Activated CD4-positive, alpha-beta memory T cell treated with anti-CD3 and anti-CD28 coated beads for 36 hours (primary cell): ENCODE measurements around the gene PSMD2. TPM values are rescaled to one million over a fixed set of nuclear protein-coding genes. Genes with fewer than 3 reads are reported as not detected.

Source experiments
- CTCF ChIA-PET: fragments of 350-600 bp; sonication (Branson Sonifier 250); formaldehyde crosslinking; loops from one replicate; lab custom pipeline; 2021; ENCODE audit warnings: antibody characterized with exemption, inconsistent platforms; lab: Charles Lee
- POLR2A ChIA-PET: fragments of 350-600 bp; sonication (Branson Sonifier 250); formaldehyde crosslinking; loops from one replicate; lab custom pipeline; 2021; ENCODE audit warnings: antibody characterized with exemption; lab: Charles Lee
- DNase-seq: peaks from one replicate; pipeline ENCODE4 v3.0.0-alpha.2; 2020
- H3K27ac Mint-ChIP-seq: one replicate; pipeline ENCODE4 v1.8.0; 2021; ENCODE audit warnings: mixed read lengths
- H3K27me3 Mint-ChIP-seq: one replicate; pipeline ENCODE4 v1.8.0; 2021; ENCODE audit warnings: mixed read lengths
- H3K36me3 Mint-ChIP-seq: one replicate; pipeline ENCODE4 v1.8.0; 2021; ENCODE audit warnings: mixed read lengths
- H3K4me1 Mint-ChIP-seq: one replicate; pipeline ENCODE4 v1.8.0; 2021; ENCODE audit warnings: low read depth, mixed read lengths
- H3K4me3 Mint-ChIP-seq: one replicate; pipeline ENCODE4 v1.8.0; 2021; ENCODE audit warnings: mild to moderate bottlenecking, mixed read lengths
- H3K9me3 Mint-ChIP-seq: one replicate; pipeline ENCODE4 v1.8.0; 2021; ENCODE audit warnings: mixed read lengths
- intact Hi-C: fragments of 100-400 bp; cut with micrococcal nuclease; formaldehyde crosslinking; loops from one replicate; pipeline ENCODE4 v1.15.1; 2023
- total RNA-seq, 2 experiments: library from RNA; stranded (reverse); gene quantifications; one replicate each; pipeline ENCODE4 v1.2.3, GENCODE V29; 2021

The PSMD2 gene
- total RNA-seq, 2 experiments from 2014 or later: 246 to 257 TPM

DNA sequence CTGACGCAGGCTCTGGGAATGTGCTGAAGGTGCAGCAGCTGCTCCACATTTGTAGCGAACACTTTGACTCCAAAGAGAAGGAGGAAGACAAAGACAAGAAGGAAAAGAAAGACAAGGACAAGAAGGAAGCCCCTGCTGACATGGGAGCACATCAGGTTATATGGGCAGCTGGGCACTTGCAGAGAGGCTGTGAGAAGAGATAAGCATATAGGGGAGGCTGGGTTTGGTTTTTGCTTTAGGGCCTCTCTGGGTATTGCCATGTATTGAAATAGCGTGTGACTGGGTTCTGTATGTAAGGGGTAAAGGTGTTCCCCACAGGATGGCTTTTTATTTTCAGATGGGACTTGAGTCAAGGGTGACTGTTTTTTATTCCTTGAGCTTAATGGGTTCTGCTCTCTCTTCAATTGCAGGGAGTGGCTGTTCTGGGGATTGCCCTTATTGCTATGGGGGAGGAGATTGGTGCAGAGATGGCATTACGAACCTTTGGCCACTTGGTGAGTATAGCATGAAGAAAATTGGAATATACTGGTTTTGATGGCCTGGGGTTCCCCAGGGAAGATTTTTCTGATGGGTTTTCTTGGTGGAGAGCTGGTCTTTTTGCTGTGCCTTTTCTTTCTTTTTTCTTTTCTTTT, 7.4 kb downstream of the PSMD2 start:
- DNase-seq: no peak
- no peaks in the 10 kb centered on the region for H3K27me3 Mint-ChIP-seq
- H3K27ac Mint-ChIP-seq: no peak overlapping the region
- ChIA-PET POLR2A (interaction anchor here (1.2 kb wide), 1 partner anchor 9 kb away, joined by 6 read pairs; no protein-coding TSS in a partner anchor), CTCF (interaction anchor here (1.0 to 1.5 kb wide), 3 partner anchors 47 to 79 kb away, joined by 3 to 5 read pairs (median 4); partner anchors contain the start of gene EEF1AKMT4)
- no peaks in the 10 kb centered on the region for H3K9me3 Mint-ChIP-seq
- H3K4me1 Mint-ChIP-seq: peaks cover 3% of the 10 kb centered on the region
- peaks cover 59% of the 10 kb centered on the region for H3K36me3 Mint-ChIP-seq
- no peak overlapping the region for H3K4me3 Mint-ChIP-seq
- intact Hi-C loops: no loop called here

DNA sequence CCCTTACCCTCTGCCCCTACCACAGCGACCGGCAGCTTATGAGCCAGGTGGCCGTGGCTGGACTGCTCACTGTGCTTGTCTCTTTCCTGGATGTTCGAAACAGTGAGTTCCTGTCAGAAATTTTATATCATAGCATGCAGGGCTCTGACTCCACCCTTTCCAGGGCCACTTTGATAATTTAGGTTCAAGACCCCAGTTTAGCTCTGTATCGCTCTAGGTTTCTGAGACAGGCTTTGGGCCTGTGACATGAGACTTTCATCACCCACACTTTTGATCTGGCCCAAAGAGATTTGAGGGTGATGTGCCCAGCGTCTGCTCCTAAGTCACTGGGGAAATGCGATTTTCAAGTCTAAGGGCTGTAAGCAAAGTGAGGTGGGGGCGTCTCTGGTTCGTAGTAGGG, 8.9 kb downstream of the PSMD2 start:
- intact Hi-C loops: no loop called here
- Mint-ChIP-seq H3K36me3 (peaks cover 49% of the 10 kb centered on the region), H3K4me1 (no peaks in the 10 kb centered on the region), H3K27ac (no peak overlapping the region), H3K27me3 (no peaks in the 10 kb centered on the region), H3K4me3 (no peak overlapping the region), H3K9me3 (no peaks in the 10 kb centered on the region)
- POLR2A ChIA-PET: no interaction called here
- CTCF ChIA-PET: no interaction called here
- no peak for DNase-seq

DNA sequence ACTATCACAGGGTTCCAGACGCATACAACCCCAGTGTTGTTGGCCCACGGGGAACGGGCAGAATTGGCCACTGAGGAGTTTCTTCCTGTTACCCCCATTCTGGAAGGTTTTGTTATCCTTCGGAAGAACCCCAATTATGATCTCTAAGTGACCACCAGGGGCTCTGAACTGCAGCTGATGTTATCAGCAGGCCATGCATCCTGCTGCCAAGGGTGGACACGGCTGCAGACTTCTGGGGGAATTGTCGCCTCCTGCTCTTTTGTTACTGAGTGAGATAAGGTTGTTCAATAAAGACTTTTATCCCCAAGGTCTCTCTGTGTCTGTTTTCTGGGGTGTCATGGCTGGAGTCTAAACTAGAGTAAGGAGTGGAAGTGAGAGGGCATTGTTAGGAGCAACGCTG, 9.7 kb downstream of the PSMD2 start:
- Mint-ChIP-seq H3K36me3 (peaks cover 42% of the 10 kb centered on the region), H3K4me3 (no peak overlapping the region), H3K27ac (no peak overlapping the region), H3K9me3 (no peaks in the 10 kb centered on the region), H3K4me1 (no peaks in the 10 kb centered on the region), H3K27me3 (no peaks in the 10 kb centered on the region)
- intact Hi-C loops: no loop called here
- POLR2A ChIA-PET: no interaction called here
- DNase-seq: no peak
- CTCF ChIA-PET: no interaction called here

DNA sequence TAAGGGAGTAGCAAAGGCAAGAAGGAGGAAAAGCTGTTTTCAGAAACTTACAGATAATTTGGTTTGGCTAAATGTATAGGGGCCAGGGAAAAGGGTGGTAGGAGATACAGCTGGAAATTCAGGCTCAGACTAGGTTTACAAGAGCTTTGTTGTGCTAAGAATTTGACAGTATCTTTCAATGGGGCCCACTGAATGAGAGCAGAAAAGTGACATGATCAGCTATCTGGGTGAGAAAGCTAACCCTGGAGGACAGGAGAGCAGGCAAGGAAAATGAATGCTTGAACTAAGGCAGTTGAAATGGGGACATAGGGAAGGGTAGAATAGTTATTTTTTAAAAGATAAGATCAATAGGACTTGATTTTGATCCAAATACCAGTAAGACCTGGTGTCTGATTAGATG, 12.6 kb downstream of the PSMD2 start:
- CTCF ChIA-PET: interaction anchor here (1.0 to 1.4 kb wide), 3 partner anchors 11 to 202 kb away, joined by 3 to 5 read pairs (median 4); partner anchors contain the start of gene EEF1AKMT4

DNA sequence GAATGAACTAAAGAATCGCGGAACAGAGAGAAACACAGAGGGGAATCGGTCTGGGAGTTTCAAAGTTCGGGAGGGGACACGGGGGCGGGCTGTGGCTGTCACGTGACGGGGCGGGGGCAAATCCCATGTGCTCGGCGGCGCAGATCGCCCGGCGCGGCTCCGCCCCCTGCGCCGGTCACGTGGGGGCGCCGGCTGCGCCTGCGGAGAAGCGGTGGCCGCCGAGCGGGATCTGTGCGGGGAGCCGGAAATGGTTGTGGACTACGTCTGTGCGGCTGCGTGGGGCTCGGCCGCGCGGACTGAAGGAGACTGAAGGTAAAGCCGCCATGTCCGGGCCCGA, 15.3 kb downstream of the PSMD2 start, which contains the start of gene EIF4G1:
TSS of gene EIF4G1 (plus strand) at position 244 of the 337 bp plus-strand sequence. CDS start 1,191 bp downstream, outside the sequence.
- peak; percentile 95 for DNase-seq
- peak within 1 kb of the TSS; percentile 93 for H3K27ac Mint-ChIP-seq
- peak within 1 kb of the TSS; percentile 86 for H3K4me3 Mint-ChIP-seq
- H3K4me1 Mint-ChIP-seq: peaks cover 29% of the 10 kb centered on the region
- CTCF ChIA-PET: no interaction called here
- intact Hi-C loops: loop anchor here (1.0 kb wide), 3 partner anchors 15 to 128 kb away; partner anchors contain the start of genes ABCF3 and PSMD2
- POLR2A ChIA-PET: no interaction called here
- peaks cover 30% of the 10 kb centered on the region for H3K36me3 Mint-ChIP-seq
- H3K27me3 Mint-ChIP-seq: no peaks in the 10 kb centered on the region
- H3K9me3 Mint-ChIP-seq: no peaks in the 10 kb centered on the region

More for the DNA sequence above, 12.6 kb downstream of the PSMD2 start:
- no peak for DNase-seq
- no peaks in the 10 kb centered on the region for H3K9me3 Mint-ChIP-seq
- no peaks in the 10 kb centered on the region for H3K27me3 Mint-ChIP-seq
- peaks cover 36% of the 10 kb centered on the region for H3K36me3 Mint-ChIP-seq
- POLR2A ChIA-PET: no interaction called here
- peaks cover 10% of the 10 kb centered on the region for H3K4me1 Mint-ChIP-seq
- no peak overlapping the region for H3K27ac Mint-ChIP-seq
- intact Hi-C loops: no loop called here
- no peak overlapping the region for H3K4me3 Mint-ChIP-seq

DNA sequence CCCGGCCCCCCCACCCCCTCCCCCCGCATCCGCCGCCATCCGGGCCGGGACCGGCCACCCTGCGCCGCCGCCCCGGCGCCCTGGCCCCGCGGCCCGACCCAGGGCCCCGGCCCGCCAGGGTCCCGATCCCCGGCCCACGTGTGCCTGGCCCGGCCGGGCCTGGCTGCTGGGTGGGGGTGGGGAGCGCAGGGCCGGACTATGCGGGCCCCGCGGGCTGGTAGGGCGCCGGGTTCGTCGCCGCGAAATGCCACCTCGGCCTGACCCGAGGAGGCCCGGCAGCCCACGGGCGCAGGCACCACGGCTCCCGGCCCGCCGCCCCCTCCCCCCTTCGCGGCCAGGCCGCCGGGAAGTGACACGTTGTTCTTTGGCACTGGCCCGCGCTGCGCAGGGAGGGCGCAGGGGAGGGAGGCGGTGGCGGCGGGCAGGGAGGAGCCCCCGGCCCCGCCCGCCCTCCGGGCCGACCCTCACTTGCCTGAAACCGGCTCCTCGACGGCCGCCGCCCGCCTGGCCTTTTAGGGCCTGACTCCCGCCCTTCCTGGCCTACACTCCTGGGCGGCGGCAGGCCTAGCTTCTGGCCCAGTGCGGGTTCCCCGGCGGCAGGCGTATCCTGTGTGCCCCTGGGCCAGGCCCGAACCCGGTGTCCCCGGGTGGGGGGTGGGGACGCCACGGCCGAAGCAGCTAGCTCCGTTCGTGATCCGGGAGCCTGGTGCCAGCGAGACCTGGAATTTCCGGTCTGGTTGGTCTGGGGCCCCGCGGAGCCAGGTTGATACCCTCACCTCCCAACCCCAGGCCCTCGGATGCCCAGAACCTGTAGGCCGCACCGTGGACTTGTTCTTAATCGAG, 15.9 kb downstream of the PSMD2 start:
- peak overlapping the region; percentile 86 for H3K4me3 Mint-ChIP-seq
- peak; percentile 70 for DNase-seq
- H3K36me3 Mint-ChIP-seq: peaks cover 32% of the 10 kb centered on the region
- intact Hi-C loops: loop anchor here (1.0 kb wide), 4 partner anchors 16 to 129 kb away; partner anchors contain the start of genes ABCF3 and PSMD2
- ChIA-PET POLR2A (interaction anchor here (0.6 to 1.9 kb wide), 3 partner anchors 9 to 17 kb away, joined by 3 to 6 read pairs (median 3); no protein-coding TSS in a partner anchor), CTCF (interaction anchor here (1.5 kb wide), 1 partner anchor 39 kb away, joined by 4 read pairs; no protein-coding TSS in a partner anchor)
- H3K27me3 Mint-ChIP-seq: no peaks in the 10 kb centered on the region
- H3K27ac Mint-ChIP-seq: peak overlapping the region; percentile 93
- H3K4me1 Mint-ChIP-seq: peaks cover 34% of the 10 kb centered on the region
- H3K9me3 Mint-ChIP-seq: no peaks in the 10 kb centered on the region

DNA sequence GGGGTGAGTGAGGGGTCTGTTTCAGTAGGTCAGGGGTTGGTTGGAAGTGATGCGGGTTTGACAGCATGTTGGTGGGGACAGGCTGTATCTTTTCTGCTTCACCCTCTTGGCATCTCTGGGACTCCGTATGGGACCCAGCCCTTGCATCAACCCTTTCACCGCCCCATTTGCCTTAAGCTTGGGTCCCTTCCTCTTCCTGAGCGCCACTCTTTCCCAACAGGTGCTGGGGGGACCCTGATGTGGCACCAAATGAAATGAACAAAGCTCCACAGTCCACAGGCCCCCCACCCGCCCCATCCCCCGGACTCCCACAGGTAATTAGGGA, 16.5 kb downstream of the PSMD2 start:
- no peak for DNase-seq

DNA sequence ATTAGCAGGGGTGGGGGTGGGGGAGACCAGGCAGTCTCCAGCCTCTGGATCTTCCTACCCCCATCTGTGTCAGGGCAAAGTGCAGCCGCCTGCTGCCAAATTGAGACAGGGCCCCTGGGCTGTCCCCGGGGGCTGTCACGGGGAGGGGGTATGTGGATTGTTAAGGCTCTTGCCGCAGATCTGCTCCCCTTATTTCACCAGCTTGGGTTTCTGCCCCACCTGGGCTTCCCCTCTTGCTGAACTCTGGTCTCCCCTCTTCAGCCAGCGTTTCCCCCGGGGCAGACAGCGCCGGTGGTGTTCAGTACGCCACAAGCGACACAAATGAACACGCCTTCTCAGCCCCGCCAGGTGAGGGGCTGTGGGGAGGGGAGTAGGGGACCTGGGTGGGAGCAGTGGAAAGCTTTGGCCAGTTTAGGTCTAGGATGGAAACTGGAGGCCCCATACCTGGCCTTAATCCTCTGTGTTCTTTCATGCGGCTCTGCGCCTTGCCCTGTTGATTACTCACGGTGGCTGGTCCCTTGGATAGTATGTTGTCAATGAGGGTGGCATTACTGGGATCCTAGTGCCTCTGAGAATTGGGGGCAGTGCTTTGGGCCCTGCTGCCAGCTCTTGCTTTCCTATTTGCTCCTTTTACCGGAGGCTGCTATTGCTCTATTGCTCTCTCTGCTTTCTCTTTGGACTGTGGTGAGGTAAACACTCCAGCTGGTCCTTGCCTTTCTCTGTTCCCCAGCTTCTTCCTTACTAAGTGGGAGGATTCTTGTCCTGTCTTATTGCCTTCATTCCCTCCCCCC, 17.0 kb downstream of the PSMD2 start:
- peaks cover 39% of the 10 kb centered on the region for H3K36me3 Mint-ChIP-seq
- CTCF ChIA-PET: interaction anchor here (1.5 kb wide), 1 partner anchor 38 kb away, joined by 4 read pairs; no protein-coding TSS in a partner anchor

More for the DNA sequence above, 16.5 kb downstream of the PSMD2 start:
- Mint-ChIP-seq H3K27ac (peak overlapping the region; percentile 93), H3K9me3 (no peaks in the 10 kb centered on the region), H3K36me3 (peaks cover 34% of the 10 kb centered on the region), H3K4me1 (peaks cover 34% of the 10 kb centered on the region), H3K4me3 (peak overlapping the region; percentile 86), H3K27me3 (no peaks in the 10 kb centered on the region)
- CTCF ChIA-PET: interaction anchor here (1.5 kb wide), 1 partner anchor 38 kb away, joined by 4 read pairs; no protein-coding TSS in a partner anchor
- intact Hi-C loops: loop anchor here (1.0 kb wide), 1 partner anchor 20 kb away; no protein-coding TSS in a partner anchor
- POLR2A ChIA-PET: interaction anchor here (0.6 to 1.9 kb wide), 3 partner anchors 9 to 17 kb away, joined by 3 to 6 read pairs (median 3); no protein-coding TSS in a partner anchor

DNA sequence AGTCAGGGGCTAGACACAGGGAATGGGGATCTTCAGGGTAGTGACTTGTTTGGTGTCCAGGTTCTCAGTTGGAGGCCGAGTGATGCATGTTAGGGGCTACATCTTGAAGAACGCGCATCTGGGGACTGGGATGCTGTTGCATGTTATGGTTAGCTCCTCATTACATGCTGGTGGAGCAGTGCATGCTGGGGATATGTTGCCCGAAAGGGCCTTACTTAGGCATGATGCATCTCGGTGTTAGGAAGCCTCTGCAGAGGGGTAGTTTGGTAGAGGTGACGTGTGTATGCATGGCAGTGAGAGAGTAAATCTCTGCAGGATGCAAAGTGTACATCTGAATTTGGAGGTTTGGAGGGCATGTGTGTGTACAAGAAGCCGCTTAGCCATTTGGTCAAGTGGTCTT, 17.8 kb downstream of the PSMD2 start:
- ChIA-PET CTCF (no interaction called here), POLR2A (no interaction called here)

More for the DNA sequence above, 17.0 kb downstream of the PSMD2 start:
- Mint-ChIP-seq H3K9me3 (no peaks in the 10 kb centered on the region), H3K4me1 (peaks cover 38% of the 10 kb centered on the region), H3K4me3 (peak overlapping the region; percentile 86), H3K27me3 (no peaks in the 10 kb centered on the region), H3K27ac (peak overlapping the region; percentile 93)
- intact Hi-C loops: loop anchor here (1.0 kb wide), 1 partner anchor 19 kb away; no protein-coding TSS in a partner anchor
- POLR2A ChIA-PET: interaction anchor here (0.6 to 1.9 kb wide), 3 partner anchors 10 to 18 kb away, joined by 3 to 6 read pairs (median 3); no protein-coding TSS in a partner anchor
- peak; percentile 21 for DNase-seq

DNA sequence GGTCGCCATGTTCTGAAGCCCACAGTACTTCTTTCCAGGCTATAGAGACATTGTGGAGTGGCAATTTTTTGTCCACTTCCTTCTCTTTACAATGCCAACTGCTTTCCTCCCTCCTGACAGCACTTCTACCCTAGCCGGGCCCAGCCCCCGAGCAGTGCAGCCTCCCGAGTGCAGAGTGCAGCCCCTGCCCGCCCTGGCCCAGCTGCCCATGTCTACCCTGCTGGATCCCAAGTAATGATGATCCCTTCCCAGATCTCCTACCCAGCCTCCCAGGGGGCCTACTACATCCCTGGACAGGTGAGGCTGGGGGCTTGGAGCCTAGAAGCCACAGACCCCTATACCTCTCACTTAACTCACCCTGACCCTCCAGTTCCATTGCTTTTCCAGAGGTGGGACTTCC, 18.2 kb downstream of the PSMD2 start:
- H3K4me3 Mint-ChIP-seq: peak overlapping the region; percentile 86
- H3K27me3 Mint-ChIP-seq: no peaks in the 10 kb centered on the region
- peaks cover 48% of the 10 kb centered on the region for H3K36me3 Mint-ChIP-seq
- CTCF ChIA-PET: no interaction called here
- no peak for DNase-seq
- intact Hi-C loops: no loop called here
- POLR2A ChIA-PET: no interaction called here
- H3K9me3 Mint-ChIP-seq: no peaks in the 10 kb centered on the region
- H3K4me1 Mint-ChIP-seq: peaks cover 38% of the 10 kb centered on the region
- peak overlapping the region; percentile 93 for H3K27ac Mint-ChIP-seq

More for the DNA sequence above, 17.8 kb downstream of the PSMD2 start:
- peak overlapping the region; percentile 86 for H3K4me3 Mint-ChIP-seq
- H3K9me3 Mint-ChIP-seq: no peaks in the 10 kb centered on the region
- intact Hi-C loops: no loop called here
- peaks cover 47% of the 10 kb centered on the region for H3K36me3 Mint-ChIP-seq
- no peak for DNase-seq
- no peaks in the 10 kb centered on the region for H3K27me3 Mint-ChIP-seq
- peaks cover 38% of the 10 kb centered on the region for H3K4me1 Mint-ChIP-seq
- H3K27ac Mint-ChIP-seq: peak overlapping the region; percentile 93

DNA sequence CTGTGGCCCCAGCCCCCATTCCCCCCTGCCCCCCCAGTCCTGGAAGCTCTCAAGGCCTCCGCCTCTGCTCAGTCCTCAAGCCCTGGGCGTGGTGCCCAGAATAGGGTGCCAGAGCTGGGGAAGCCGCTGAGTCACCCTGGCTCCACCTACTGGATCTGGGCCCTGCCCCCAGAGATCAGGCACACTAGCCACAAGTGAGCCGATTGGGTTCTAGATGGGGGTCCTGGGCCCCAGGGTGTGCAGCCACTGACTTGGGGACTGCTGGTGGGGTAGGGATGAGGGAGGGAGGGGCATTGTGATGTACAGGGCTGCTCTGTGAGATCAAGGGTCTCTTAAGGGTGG, 21.0 kb downstream of the PSMD2 start:
- POLR2A ChIA-PET: interaction anchor here (1.2 kb wide), 2 partner anchors 11 to 42 kb away, joined by 3 read pairs; partner anchors contain the start of genes CLCN2 and POLR2H
- DNase-seq: peak; percentile 59
- Mint-ChIP-seq H3K27ac (peak overlapping the region; percentile 33), H3K9me3 (no peaks in the 10 kb centered on the region), H3K4me3 (no peak overlapping the region), H3K4me1 (peaks cover 49% of the 10 kb centered on the region), H3K27me3 (no peaks in the 10 kb centered on the region), H3K36me3 (peaks cover 73% of the 10 kb centered on the region)
- intact Hi-C loops: no loop called here
- CTCF ChIA-PET: no interaction called here
